Natural killer cell (primary cell): ENCODE data around the gene IL10RA. TPM values are rescaled to one million over a fixed set of nuclear protein-coding genes. Genes with fewer than 3 reads are reported as not detected.
A peak's percentile ranks its signal among the peaks of the same experiment; 100 is the strongest.

ENCODE experiments used
- ATAC-seq, 3 donors: fragments of 150-1000 bp in 2 of 3; fragments of 200-7000 bp in 1 of 3; cut with Tn5 transposase; 1 replicate in 1 of 3; 2 replicates in 2 of 3; pipeline ENCODE4 v1.10.0; 2021; ENCODE audit warnings: mild to moderate bottlenecking in 2 of 3, moderate library complexity in 2 of 3
- DNase-seq, 2 donors: peaks; one replicate each; pipeline versions ENCODE4 v3.0.0 to v3.0.0-alpha.2; 2013 to 2021; ENCODE audit warnings: mixed read lengths in 1 of 2
- H3K27ac ChIP-seq: one replicate; pipeline ENCODE4 v1.5.1; 2013; ENCODE audit warnings: mild to moderate bottlenecking, low read length
- H3K27me3 ChIP-seq: one replicate; pipeline ENCODE4 v1.6.1; 2013; ENCODE audit warnings: low read length; ENCODE audit not compliant: control insufficient read depth, insufficient read depth
- H3K36me3 ChIP-seq: one replicate; pipeline ENCODE4 v1.6.1; 2013; ENCODE audit warnings: low read length; ENCODE audit not compliant: control insufficient read depth, insufficient read depth
- H3K4me1 ChIP-seq: one replicate; pipeline ENCODE4 v1.6.1; 2013; ENCODE audit warnings: low read length; ENCODE audit not compliant: control insufficient read depth, insufficient read depth
- H3K4me3 ChIP-seq: one replicate; pipeline ENCODE4 v1.5.1; 2013; ENCODE audit warnings: low read length
- H3K9me3 ChIP-seq: one replicate; pipeline ENCODE4 v1.6.1; 2013; ENCODE audit warnings: low read length; ENCODE audit not compliant: control insufficient read depth, insufficient read depth
- H3K27ac Mint-ChIP-seq, 2 donors: one replicate each; pipeline ENCODE4 v1.8.0; 2022; ENCODE audit warnings: mild to moderate bottlenecking in 2 of 2, mixed read lengths in 2 of 2, moderate library complexity in 1 of 2
- H3K27me3 Mint-ChIP-seq, 2 donors: one replicate each; pipeline ENCODE4 v1.8.0; 2022; ENCODE audit warnings: low read depth in 2 of 2, mixed read lengths in 2 of 2
- H3K36me3 Mint-ChIP-seq: one replicate; pipeline ENCODE4 v1.8.0; 2022; ENCODE audit warnings: mixed read lengths
- H3K4me1 Mint-ChIP-seq, 2 donors: one replicate each; pipeline ENCODE4 v1.8.0; 2022; ENCODE audit warnings: mixed read lengths in 2 of 2
- H3K4me3 Mint-ChIP-seq: one replicate; pipeline ENCODE4 v1.8.0; 2022; ENCODE audit warnings: mild to moderate bottlenecking, moderate library complexity, mixed read lengths
- H3K9me3 Mint-ChIP-seq, 2 donors: one replicate each; pipeline ENCODE4 v1.8.0; 2022; ENCODE audit warnings: mixed read lengths in 2 of 2
- CTCF ChIP-seq: fragments of 200-600 bp; IDR thresholded peaks from one replicate; pipeline ENCODE4 v1.8.0; 2022; ENCODE audit warnings: antibody characterized with exemption
- WGBS: methylation state at CpG from one replicate; pipeline ENCODE4 v1.1.7; 2013; ENCODE audit warnings: missing lambda C conversion rate; ENCODE audit not compliant: insufficient coverage; 5-methylcytosine and 5-hydroxymethylcytosine counted together
- intact Hi-C: fragments of 100-400 bp; cut with micrococcal nuclease; formaldehyde crosslinking; loops from one replicate; pipeline ENCODE4 v1.14.2; 2022
- total RNA-seq, 4 donors: library from RNA; stranded (reverse); fragments of 120-200 nt in 1 of 4; gene quantifications; one replicate each; pipeline versions ENCODE4 v1.2.3 to v1.2.4, GENCODE V29; 2013 to 2022

Gene IL10RA
- total RNA-seq, 3 donors from 2014 or later (not counting 1 experiment from before 2014, with no cell fraction given), result 263 to 286 (median 268) TPM

GRCh38 chr11:118050208-118050891 is 64.2 kb downstream of the IL10RA start:
- Mint-ChIP-seq H3K27ac (peak overlapping the region; percentile 73 to 90), H3K4me1 (peaks cover 63 to 64% of the 10 kb centered on the region in 2 donors), H3K36me3 (no peaks in the 10 kb centered on the region), H3K4me3 (peak overlapping the region; percentile 17), H3K27me3 (no peaks in the 10 kb centered on the region), H3K9me3 (no peaks in the 10 kb centered on the region)
- Histone ChIP-seq H3K36me3 (no peaks in the 10 kb centered on the region), H3K4me1 (peaks cover 70% of the 10 kb centered on the region), H3K27me3 (no peaks in the 10 kb centered on the region), H3K4me3 (no peak overlapping the region), H3K27ac (no peak overlapping the region), H3K9me3 (no peaks in the 10 kb centered on the region)
- WGBS, result 88% methylated on average over 7 of the region's 7 CpGs
- ATAC-seq, result no peak
- intact Hi-C loops, result loop anchor here (5.0 kb wide), 2 partner anchors 63 to 623 kb away; partner anchors contain the start of gene IL10RA
- no peak for DNase-seq
- TF ChIP-seq CTCF, result no peak

Other genes with a start within 250 kb of the IL10RA start
- under 1 TPM in 1 of 3 donors, not detected in 2; 0.66 TPM for gene DSCAML1, start 189.2 kb upstream of the IL10RA start, total RNA-seq
- gene FXYD2, start 161.7 kb upstream of the IL10RA start, total RNA-seq, result under 1 TPM in 2 of 3 donors, not detected in 1; 0.75 to 0.78 TPM
- under 1 TPM in 2 of 3 donors, not detected in 1; 0.20 to 0.90 TPM for gene FXYD6, start 109.7 kb upstream of the IL10RA start, total RNA-seq
- gene TMPRSS13, start 57.0 kb upstream of the IL10RA start, total RNA-seq, result 1 to 10 TPM; 1.6 to 1.8 (median 1.8) TPM
- not detected for gene TMPRSS4, start 90.7 kb downstream of the IL10RA start, total RNA-seq
- gene SMIM35, start 100.6 kb downstream of the IL10RA start, total RNA-seq, result under 1 TPM; 0.30 to 0.68 (median 0.33) TPM
- under 1 TPM in 1 of 3 donors, not detected in 2; 0.33 TPM for gene SCN4B, start 166.4 kb downstream of the IL10RA start, total RNA-seq
- not detected for gene SCN2B, start 190.2 kb downstream of the IL10RA start, total RNA-seq
- 10 to 100 TPM in 2 of 3 donors, 1 to 10 TPM in 1; 7.1 to 27.8 (median 12.8) TPM for gene JAML, start 238.6 kb downstream of the IL10RA start, total RNA-seq